ENCODE measurements around the gene IFIT1B.
"Not testable (repeated sequence)": the region's sequence is repeated elsewhere in the genome, so short reads cannot be mapped to it uniquely, and the experiment has no call there.

The IFIT1B gene

GRCh38 chr10:89348975-89349374 is 28.9 kb upstream of the IFIT1B start:
- DNase-seq (ENCODE audit: low spot score) = no peak

GRCh38 chr10:89350631-89351315 is 27.1 kb upstream of the IFIT1B start:
- not testable (repeated sequence) for DNase-seq (ENCODE audit: low spot score)

DNA sequence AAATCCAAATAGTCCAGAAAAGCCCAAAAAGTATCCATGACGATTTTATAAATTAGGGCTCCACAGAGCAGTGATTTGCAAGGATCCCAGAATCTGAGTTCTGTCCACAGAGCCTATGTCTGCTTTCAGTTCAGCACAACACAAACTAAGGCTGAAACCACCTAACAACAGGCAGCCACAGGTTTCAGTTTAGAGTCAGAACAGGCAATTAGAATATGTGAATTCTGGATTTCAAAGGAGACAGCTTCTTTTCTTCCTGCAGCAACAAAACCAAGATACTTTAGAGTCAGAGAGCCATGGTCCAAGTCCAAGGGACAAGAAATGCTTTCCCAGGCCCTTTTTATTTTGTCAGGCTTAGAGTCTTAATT is 26.5 kb upstream of the IFIT1B start:
- DNase-seq (ENCODE audit: low spot score) = no peak

GRCh38 chr10:89351780-89352597 is 25.9 kb upstream of the IFIT1B start:
- no peak for DNase-seq (ENCODE audit: low spot score)

DNA sequence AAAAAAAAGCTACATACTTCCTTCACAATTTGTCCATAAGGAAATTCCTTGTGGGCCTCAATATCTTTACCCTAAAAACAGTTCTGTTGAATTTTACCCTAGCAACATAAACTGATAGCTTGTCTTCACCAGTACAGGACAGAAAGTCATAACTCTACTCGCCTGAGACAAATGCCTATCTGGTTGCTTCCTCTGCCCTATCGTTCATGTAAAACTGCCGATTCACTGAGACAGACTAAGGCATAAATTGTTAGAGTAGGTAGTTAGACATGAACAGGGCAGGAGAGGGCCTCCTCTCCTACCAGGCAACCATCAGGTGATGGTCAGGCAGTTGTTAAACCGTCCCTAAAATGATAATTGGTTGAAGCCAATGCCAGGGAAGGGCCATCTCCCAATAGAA is 25.1 kb upstream of the IFIT1B start:
- DNase-seq (ENCODE audit: low spot score) = no peak

DNA sequence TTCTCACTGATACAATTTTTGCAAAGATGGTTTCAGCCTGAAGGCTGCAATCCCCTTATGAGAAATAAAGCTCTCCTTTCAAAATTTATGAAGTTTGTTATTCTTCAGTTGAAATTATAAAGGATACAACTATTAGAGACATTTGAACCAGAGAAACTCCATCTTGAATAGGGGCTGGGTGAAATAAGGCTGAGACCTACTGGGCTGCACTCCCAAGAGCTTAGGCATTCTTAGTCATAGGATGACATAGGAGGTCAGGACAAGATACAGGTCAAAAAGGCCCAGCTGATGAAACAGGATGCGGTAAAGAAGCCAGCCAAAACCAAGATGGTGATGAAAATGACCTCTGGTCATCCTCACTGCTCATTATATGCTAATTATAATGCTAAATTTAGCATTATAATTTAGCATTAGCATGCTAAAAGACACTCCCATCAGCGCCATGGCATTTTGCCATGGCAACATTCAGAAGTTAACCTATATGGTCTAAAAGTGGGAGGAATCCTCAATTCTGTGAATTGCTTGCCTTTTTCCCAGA is 22.4 kb upstream of the IFIT1B start:
- DNase-seq (ENCODE audit: low spot score) = no peak

- no peak for DNase-seq (ENCODE audit: low spot score)
Measured at GRCh38 chr10:89357096-89357495, 20.8 kb upstream of the IFIT1B start.

GRCh38 chr10:89357975-89358374 is 19.9 kb upstream of the IFIT1B start:
- no peak for DNase-seq (ENCODE audit: low spot score)

DNA sequence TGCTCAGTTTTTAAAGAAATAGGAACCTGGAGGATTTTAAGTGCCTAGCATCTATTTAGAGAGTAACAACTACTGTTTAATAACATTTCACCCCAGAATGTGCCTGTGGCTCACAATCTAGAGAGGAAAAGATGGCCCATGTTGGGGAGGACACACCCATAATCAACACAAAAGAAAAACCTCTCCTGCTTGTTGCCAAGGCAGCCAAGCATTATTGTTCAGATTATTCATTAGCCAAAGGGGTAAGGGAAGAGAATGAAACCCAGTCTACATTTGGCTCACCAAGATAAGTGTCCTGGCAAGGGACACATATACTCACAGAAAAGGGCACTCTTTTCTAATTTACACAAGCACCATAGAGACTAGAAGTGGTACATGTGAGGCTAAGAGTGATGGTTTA is 17.7 kb upstream of the IFIT1B start:
- no peak for DNase-seq (ENCODE audit: low spot score)

- no peak for DNase-seq (ENCODE audit: low spot score)
Measured at GRCh38 chr10:89362929-89363328, 14.9 kb upstream of the IFIT1B start.

DNA sequence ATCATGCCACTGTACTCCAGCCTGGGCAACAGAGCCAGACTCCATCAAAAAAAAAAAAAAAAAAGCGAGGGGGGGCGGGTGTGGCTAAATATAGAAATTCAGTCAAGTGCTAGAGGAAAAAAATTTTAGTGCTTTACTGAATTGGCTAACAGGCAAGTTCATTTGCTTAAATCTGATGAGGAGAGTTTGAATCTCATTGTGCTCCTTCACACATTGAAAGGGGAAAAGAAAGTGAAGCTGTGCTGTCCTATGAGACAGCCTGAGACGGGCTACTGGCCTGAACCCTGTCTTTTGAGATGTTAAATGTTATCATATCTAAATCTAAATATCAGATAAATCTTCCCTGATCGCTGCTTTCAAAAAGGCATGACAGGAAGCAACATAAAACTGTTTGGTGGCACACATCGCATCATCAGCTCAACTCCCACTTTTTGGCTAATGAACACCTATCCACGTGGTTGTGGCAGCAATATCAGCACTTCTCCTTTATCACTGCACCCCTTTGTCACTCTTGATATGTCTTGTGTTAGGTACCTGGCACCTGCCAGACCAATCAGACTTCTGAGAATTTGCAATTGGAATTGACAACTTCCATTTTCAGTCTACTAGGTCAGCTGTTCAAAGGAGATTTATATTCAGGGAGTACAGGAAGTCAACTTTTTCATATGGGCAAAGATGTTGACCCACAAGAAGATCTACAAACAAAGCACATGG is 14.0 kb upstream of the IFIT1B start:
- no peak for DNase-seq (ENCODE audit: low spot score)

GRCh38 chr10:89364531-89364930 is 13.3 kb upstream of the IFIT1B start:
- DNase-seq (ENCODE audit: low spot score) = no peak

- DNase-seq (ENCODE audit: low spot score) = no peak
Measured at GRCh38 chr10:89367529-89367928, 10.3 kb upstream of the IFIT1B start.

GRCh38 chr10:89368129-89368528 is 9.7 kb upstream of the IFIT1B start:
- no peak for DNase-seq (ENCODE audit: low spot score)

DNA sequence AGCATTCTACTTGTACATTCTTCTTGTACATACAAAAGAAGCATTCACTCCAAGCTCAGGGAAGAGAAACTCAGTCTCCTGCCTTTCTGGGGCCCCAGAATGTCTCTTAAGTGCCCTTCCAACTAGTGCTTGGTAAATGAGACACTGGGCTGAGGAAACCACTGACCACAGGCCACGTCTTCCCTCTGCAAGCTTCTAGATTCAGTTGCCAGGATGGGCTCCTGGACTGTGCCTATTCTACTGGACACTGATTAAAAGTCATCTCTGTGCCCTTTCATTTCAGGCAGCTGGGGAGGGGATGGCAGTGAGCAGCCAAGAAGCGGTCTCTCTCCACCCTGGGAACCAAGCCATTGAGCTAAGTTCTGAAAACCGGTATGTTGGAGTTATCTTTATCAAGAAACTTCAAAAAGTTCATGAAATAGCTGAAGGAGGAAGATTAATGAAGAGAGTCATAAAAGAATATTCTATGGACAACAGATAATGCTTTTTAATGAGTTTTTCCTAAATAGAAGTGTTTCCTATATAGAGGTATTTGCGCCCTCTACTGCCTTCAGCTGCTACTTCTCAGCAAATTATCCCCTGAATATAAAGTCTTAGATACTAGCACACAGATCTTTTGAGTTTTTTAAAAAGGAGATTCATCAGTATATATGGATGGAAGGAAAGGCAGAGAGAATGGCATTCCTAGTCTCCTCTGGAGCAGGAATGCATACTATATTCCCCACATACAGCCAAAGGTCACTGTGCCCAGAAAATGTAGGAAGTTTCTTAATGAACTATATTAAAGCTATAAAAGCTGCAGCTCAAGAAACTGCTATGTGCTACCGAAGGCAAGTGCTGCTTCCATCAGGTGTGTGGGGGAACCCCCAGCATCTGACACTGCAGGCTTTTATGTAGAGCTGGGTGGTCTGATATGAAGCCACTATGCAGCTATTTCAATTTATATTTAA is 8.4 kb upstream of the IFIT1B start:
- peak; percentile 86 for DNase-seq (ENCODE audit: low spot score)

DNA sequence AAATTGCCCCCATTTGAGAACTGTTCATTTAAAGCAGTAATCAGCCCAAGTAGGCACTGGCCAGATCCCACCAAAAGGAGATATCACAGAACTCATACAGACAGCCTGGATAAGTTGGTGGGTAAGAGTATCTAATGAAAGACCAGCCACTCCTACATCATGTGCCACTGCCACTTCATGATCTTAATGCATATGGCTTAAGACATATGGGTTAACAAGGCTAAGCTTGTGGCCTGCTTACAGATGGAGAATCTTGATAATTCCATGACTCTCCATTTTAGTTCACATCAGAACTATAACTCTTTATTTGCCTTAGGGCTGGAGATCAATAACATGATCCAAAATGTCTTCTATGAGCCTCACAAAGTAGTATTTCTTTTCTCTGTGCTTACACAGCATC is 6.8 kb upstream of the IFIT1B start:
- no peak for DNase-seq (ENCODE audit: low spot score)

- DNase-seq (ENCODE audit: low spot score) = no peak
Measured at GRCh38 chr10:89371987-89372386, 5.9 kb upstream of the IFIT1B start.

GRCh38 chr10:89373916-89374711 is 3.7 kb upstream of the IFIT1B start:
- peak; percentile 100 for DNase-seq (ENCODE audit: low spot score)

DNA sequence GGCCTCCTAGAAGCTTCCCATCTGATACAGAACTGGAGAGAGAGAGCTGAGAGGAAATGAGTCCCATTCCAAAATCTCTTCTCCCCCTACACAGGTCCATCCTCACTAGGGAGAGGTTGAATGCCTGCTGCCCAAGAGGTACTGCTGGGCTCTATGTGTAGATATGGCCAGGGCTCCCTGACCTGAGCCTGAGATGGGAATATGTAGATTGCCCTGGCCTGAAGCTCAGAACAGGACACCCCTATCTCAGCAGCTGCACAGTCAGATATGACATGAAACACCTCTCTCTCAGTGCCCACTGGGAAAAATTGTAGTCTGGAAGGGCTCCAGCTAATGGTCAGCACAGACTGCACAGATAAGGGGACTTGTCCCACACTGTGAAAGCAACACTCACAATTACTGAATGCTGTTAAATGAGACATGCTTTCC is 3.1 kb upstream of the IFIT1B start:
- DNase-seq (ENCODE audit: low spot score) = no peak

DNA sequence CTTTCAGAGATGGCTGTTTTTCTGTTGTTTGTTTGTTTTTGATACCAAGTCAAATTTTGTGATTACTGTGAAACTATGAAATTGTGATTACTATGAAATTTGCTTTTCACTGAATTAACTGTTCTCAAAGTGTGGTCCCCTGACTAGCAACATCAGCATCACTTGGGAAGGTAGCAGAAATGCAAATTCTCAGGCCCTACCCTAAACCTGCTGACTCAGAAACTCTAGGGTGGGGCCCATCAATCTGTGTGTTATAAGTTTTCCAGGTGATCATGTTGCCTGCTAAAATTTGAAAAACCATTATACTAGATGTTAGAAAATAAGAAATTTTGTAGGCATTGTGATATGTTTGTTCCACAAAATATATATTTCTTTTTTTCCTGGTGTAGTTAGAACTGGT is 1.2 kb downstream of the IFIT1B start:
- DNase-seq (ENCODE audit: low spot score) = no peak

DNA sequence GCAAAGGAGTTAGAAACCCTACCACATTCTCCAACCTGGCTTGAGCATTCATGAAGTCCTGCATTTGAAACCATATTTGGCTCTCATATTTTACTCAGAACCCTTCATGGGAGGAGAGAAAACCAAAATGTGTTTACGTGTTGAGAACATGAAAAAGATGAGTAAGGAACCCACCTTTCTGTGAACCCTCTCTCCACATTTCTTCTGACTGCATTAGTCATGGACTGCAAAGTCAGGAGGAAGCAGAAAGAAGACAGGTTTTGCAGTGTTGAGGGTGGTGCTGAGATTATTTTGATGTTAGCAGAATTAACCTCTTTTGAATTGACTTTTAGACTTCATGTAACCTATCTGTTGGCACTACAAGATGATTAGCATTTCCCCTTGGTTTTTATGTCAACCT is 4.9 kb downstream of the IFIT1B start:
- DNase-seq (ENCODE audit: low spot score) = no peak

All from pons (tissue), 1 donor.